GM11168 (cell line): Measurements from ENCODE around the gene IRF1.
"Not testable (repeated sequence)": the region's sequence is repeated elsewhere in the genome, so short reads cannot be mapped to it uniquely, and the experiment has no call there.

ENCODE experiments used
- in situ Hi-C: fragments of 300-500 bp; cut with MboI; formaldehyde crosslinking; loops from one replicate; pipeline ENCODE4 v1.12.0; 2022; ENCODE audit warnings: low sequenced_read_pairs; ENCODE audit not compliant: unreplicated experiment

IRF1 gene

DNA sequence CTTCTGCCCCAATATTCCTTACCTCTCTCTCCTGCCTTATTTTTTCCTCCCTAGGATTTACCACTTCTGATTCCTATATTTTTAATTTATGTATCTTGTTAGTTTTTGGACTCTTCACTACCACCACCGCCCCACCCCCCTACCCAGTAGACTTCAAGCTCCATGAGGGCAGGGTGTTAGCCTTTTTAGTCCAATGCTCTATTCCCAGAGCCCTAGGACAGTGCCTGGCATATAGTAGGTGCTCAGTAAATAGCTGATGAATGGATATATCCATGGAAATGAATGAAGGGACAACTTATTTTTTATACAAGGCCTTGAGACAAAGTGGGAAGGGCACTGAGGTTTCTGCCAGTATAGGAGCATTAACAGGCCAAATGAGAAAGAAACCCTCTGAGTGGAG lies 41.5 kb downstream of the IRF1 start:
- in situ Hi-C loops: no loop called here

DNA sequence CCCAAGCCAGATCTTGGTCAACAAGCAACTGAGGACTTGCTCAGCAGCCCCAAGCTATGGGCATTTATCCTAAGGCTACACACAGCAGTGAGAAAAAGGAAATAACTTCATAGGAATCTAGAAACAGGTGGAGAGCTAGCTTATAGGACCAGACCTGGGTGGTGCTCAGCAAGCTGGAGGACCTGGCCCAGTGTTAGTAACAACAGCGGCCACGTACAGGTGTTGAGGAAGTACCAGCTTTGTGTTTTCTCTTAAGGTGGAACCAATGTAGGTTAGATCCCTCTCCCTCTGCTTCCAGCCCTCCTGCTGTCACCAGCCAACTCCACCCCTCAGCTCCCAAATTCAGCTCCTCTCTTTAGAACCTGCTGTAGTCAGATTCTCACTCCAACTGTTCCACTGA lies 43.4 kb downstream of the IRF1 start:
- in situ Hi-C loops: no loop called here

DNA sequence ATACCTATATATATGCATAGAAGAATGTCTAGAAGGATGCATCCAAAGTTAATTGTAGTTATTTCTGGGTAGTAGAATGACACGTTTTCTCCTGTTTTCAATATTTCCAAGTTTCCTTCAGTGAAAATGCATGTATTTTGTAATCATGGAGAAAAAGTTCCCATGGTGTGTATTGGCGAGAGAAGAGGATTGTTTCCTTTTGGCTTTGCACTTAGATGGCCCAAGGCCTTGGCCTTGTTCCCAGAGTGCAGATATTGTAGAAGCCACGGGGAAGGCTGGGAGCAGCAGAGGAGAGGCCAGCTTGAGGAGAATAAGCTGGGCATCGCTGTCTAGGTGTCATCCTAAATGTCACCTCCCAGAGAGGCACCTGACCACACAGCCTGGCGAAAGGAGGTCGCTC lies 44.0 kb downstream of the IRF1 start:
- in situ Hi-C loops: no loop called here

DNA sequence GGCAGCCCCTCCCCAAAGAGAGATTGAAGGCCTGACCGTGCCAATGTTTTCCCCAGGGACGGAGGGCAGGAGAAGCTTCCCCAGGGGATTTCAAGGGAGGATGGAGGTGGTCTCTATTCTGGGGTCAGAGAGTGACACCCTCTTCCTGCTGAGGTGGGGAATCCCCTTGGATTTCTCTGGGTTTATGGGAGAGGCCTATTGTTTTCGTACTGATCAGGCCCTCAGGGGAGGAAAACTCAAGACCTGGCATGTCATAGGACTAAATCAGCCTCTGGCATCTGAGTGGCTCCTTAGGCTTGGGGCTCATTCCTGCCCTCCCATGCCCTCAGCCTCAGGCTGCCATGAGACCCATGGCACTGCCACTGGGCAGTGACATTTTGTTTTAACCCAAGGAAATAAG lies 44.6 kb downstream of the IRF1 start:
- in situ Hi-C loops: no loop called here

DNA sequence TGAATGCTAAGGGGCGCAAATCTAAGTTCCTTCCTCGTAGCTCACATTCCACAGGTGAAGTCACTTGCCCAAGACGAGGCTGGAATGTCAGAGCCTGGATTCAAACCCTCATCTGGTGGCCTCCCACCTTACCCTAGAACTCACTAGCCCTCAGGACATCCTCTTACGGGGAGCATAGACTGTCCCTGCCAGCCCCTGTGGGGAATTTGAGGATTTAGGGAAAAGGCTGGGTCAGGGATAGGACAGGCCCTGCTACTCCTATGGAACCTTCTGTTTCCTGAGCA lies 45.0 kb downstream of the IRF1 start:
- in situ Hi-C loops: no loop called here

DNA sequence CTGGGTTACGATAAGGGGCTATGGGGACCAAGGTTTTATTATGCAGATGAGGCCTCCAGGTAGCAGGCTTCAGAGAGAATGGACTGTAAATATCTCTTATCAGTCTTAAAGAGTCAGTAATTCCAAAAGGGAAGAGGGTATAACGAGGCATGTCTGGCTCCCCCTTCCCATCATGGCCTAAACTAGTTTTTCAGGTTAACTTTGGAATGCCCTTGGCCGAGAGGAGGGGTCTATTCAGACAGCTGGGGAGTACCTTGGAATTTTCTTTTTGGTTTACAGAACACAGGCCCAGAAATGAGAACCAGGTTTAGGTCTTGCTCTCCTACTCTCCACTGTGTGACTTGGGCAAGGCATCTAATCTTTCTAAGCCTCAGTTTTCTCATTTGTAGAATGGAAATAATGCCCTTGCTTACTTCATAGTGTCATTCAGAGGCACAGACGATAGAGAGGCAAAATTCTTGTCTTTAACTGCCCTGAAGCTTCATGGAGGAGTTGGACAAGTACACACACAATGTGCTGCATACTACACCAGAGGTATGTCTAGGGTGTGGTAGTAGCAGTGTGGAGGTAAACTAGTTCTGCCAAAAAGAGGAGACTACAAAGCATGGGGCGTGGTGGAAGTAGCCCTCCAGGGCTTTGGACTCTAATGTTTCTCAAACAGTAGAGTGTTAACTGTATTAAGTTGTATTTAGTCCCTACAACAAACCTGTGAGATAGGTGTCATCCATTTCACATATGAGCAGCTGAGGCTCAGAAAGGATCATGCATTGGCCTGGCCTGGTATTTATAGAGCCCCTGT lies 45.5 kb downstream of the IRF1 start:
- in situ Hi-C loops: no loop called here

DNA sequence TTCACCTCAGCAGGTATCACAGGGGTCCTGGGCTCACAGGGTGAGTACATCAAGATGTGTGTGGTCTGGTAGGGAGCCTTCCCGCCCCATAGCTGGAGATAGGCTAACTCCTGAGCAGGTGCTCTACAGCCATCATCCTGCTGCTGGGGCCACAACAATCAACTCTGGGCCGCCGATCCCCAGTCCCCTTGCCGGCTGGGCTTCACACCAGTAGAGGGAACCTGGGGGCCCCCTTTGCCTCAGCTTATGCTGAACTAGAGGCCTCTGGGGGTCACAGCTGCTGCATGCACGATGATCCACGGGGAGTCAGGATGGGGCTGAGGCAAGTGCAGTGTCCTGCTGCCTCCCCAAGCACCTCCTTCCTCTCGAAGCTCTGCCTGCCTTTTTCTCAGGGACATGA lies 46.5 kb downstream of the IRF1 start:
- in situ Hi-C loops: no loop called here

DNA sequence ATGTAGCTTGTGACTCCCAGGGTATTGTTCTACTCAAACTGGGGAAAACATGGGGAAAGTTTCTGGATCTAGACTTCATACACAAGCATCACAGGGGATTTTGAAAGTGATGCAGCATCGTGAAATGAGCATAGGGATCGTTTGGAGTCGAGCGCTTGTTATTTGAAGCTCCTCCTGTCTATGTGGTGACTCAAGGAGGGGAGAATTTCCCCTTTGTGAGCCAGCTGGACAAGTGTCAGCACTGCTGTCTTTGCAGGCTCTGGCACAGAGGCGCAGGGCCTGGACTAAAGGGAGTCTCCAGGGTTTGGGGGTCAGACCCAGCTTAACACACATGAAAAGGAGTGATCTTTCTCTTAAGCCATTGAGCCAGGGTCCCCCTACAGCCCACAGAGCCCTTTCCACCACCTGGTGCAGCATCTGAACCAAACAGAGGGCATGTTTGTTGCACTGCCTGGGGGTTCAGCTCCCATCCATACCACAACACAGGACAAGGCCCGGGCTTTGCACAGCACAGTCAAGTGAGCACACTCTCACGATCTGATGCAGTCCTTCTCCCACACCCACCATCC lies 51.0 kb downstream of the IRF1 start:
- in situ Hi-C loops: no loop called here

DNA sequence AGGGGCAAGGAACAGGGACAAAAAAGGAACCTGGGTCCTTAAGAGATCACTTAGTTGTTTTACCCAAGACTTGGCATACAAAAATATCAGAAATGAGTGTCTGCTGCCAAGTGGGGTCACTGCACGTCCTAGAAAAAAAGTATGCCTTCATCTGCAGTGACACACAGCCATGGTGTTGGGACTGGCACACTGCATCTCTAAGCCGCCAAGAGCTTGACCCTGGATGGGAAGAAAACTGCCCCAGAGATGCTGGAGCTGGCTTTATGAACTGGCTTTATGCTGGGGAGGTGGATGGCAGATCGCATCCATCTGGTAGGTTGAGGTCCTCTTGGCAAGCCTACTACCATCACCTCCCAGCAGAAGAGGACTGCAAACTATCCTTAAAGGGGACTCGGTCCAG lies 51.7 kb downstream of the IRF1 start:
- in situ Hi-C loops: no loop called here

DNA sequence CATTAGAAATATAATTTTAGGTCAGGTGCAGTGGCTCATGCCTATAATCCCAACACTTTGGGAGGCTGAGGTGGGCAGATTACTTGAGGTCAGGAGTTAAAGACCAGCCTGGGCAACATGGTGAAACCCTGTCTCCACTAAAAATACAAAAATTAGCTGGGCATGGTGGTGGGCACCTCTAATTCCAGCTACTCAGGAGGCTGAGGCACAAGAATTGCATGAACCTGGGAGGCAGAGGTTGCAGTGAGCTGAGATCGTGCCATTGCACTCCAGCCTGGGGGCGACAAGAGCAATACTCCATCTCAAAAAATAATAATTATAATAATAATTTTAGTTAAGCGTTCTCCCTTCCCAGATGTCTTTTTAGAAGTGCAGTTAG lies 52.3 kb downstream of the IRF1 start:
- in situ Hi-C loops: not testable (repeated sequence)

DNA sequence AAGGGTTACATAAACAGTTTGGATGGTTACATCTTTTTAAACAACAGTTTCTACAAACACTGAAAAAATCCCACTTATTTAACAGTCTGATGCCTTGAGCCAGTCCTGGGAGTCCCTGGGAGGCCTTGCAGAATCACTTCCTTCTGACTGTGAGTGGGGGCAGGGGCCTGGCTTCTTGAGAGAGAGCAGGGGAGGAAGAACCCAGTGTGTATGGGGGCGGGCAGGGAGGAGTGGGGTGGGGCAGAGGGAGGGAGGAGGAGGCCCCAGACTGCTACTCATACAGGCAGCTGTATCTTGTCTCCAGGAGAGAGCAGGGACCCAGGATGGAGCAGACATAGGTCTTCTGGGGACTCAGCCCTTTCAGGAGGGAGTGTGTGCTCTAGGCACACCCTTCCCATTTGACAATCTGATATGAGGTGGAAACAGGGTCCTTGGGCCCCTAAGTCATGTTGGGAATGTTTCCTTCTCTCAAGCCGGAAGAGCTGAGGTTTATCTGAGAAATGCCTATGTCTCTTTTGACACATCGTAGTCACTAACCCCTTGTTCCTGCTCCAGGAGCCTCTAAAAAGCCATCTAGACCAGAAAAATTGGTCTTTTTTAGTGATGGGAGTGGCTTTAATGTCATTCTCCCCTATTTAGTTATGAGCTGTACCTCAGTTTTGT lies 52.8 kb downstream of the IRF1 start:
- in situ Hi-C loops: no loop called here

DNA sequence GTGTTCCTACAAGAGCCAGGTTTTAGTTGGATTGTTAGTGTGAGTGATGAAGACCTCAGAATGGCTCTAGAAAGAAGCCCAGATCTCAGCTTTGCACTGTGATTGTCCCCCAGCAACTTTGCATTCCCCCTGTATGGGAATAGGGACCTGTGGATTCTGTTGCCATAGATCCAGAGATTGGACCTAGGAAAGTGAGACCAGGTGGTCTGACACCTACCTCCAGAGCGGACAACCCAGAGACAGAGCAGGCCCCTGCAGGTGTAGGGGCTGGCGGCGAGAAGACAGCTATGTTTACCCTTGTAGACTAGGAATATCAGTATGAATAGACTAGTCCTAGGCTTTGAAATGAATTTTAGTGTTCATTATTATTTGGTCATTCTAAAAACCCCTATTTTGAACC lies 53.6 kb downstream of the IRF1 start:
- in situ Hi-C loops: no loop called here

DNA sequence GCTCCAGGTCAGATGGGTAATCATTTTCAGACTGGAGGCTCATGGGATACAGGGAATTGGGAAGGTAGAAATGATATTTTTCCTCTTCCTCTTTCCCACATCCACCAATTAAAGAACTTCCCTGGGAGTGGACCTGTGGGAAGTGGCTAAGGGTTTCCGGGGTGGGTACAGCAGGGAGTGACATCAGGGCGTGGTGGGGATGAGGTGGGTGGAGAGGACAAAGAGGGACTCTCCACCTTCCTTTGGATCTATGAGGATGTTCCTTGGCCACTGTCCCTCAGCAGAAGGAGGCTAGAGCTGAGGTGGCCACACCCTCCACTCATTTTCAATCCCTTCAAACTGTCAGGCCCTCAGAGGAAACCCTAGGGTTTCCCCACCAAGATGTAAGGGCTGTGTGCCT lies 54.7 kb downstream of the IRF1 start:
- in situ Hi-C loops: no loop called here

DNA sequence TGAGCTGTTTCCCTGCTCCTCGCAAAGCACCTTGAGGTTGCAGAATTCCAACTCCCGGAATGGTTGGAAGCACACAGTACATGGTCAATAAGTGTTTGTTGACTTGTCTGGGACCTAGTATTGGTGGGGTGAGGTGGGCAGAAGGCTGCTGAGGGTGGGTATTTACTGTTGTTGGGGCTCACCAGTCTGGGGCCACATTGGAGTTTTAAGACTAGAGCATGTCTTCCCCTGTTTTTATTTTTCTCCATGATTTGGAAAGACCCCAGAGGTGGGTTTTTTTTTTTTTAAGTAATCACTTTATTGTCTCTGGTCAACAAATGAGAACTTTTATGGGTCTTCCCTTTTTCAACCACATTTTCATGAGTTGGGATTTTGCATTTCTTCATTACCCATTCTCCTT lies 55.1 kb downstream of the IRF1 start:
- in situ Hi-C loops: no loop called here

DNA sequence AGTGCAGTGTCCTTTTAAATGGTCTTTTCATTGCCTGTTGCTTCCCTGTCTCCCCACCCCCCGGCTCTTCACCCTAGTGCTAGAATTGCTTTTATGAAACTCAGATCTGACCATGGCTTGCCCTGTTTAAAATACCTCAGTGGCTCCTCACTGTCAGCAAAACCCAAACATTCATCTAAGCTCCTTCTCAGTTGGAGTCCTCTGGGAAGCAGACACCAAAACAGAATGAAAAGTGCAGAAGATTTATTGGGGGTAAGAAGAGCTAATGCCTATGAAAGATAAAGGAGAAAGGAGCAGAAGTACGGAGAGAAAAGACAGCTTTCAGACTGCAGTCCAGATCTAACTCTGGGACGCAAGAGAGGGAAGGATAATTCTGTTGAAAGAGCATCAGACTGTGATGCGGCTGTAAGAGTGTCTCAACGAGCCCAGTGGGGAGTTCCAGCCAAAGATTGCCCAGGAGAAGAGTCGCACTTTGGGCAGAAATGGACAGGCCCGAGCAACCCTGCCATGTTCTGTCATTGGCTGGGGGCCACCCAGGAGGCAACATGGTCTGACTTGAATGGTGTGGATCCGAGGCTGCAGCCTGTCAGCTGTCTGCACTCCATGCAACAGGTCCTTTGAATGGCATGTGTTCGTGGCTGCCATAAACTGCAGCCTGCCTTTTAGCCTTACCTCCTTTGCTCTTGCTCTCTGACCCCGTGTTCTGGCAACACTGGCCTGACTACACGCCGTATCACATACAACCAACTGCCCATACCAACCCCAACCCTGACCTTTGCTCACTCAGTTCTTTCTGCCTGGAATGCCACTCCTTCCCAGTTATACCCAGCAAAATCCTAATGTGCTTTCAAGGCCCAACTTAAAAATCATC lies 55.9 kb downstream of the IRF1 start:
- in situ Hi-C loops: no loop called here

DNA sequence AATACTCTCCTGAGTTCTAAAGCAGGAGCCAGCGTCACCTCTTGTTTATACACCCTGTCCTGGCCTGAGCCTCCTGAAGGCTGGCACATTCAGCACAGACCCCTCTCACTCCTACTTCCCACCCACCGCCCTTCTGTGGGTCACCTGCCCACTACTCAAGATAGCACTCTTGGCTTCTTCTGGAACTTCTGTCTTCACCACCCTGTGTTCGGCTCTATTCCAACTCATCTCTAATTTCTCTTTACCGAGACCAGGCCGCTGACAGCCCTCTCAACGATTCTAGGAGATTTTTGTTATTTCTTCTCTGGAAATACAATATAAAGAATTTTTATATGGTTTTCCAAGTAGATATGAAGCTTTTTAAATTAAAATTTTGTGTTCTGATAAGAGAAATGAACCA lies 57.4 kb downstream of the IRF1 start:
- in situ Hi-C loops: no loop called here

DNA sequence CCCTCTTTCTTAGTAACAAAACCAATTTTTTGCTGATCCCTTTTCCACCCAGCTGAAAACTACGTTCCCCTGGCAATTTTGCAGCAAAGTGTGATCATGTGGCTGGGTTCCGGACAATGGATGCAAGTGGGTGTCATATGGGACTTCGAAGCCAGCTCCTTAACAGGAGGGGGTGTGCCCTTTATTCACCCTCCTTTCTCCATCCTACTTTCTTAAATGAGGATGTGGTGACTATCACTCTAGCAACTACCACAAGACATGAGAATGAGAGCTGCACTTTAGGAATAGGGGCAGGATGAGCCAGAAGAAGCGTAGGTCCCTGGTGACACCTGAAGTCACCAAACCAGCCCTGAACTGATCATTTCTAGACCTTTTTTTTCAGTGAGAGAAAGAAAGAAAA lies 58.9 kb downstream of the IRF1 start:
- in situ Hi-C loops: no loop called here
